Spleen (tissue), 11 donors: ENCODE measurements around the gene ITCH. TPM values are rescaled to one million over a fixed set of nuclear protein-coding genes. Genes with fewer than 3 reads are reported as not detected.

Experiments used
- DNase-seq: peaks from one replicate; pipeline ENCODE4 v3.0.0-alpha.2; 2020
- H3K27ac ChIP-seq, 8 donors: fragments of 200-600 bp; sonication (generic) in 7 of 8; 1 replicate in 4 of 8; 2 replicates in 4 of 8; pipeline versions ENCODE4 v1.5.0 to v1.8.0; 2016 to 2021; ENCODE audit warnings: inconsistent platforms in 4 of 8, mild to moderate bottlenecking in 4 of 8, moderate library complexity in 1 of 8
- H3K27me3 ChIP-seq, 7 donors: fragments of 200-600 bp; sonication (generic) in 6 of 7; replicated peaks in 1 of 7; 1 replicate in 4 of 7; 2 replicates in 3 of 7; pipeline versions ENCODE4 v1.5.0 to v1.8.0; 2016 to 2021; ENCODE audit warnings: inconsistent platforms in 3 of 7, mild to moderate bottlenecking in 1 of 7
- H3K36me3 ChIP-seq, 6 donors: fragments of 200-600 bp; sonication (generic) in 5 of 6; 1 replicate in 4 of 6; 2 replicates in 2 of 6; pipeline versions ENCODE4 v1.5.0 to v1.8.0; 2016 to 2021; ENCODE audit warnings: inconsistent platforms in 2 of 6
- H3K4me1 ChIP-seq, 6 donors: fragments of 200-600 bp; sonication (generic) in 5 of 6; 1 replicate in 3 of 6; 2 replicates in 3 of 6; pipeline versions ENCODE4 v1.5.0 to v1.8.0; 2016 to 2021; ENCODE audit warnings: inconsistent platforms in 3 of 6
- H3K4me3 ChIP-seq, 8 donors: fragments of 200-600 bp; sonication (generic) in 7 of 8; 1 replicate in 4 of 8; 2 replicates in 4 of 8; pipeline versions ENCODE4 v1.5.0 to v1.8.0; 2016 to 2021; ENCODE audit warnings: inconsistent platforms in 4 of 8, mild to moderate bottlenecking in 4 of 8, moderate library complexity in 2 of 8
- H3K9me3 ChIP-seq, 8 donors: fragments of 200-600 bp; sonication (generic) in 7 of 8; 1 replicate in 4 of 8; 2 replicates in 4 of 8; pipeline versions ENCODE4 v1.5.0 to v1.8.0; 2016 to 2021; ENCODE audit warnings: inconsistent platforms in 4 of 8
- CTCF ChIP-seq, 11 experiments: fragments of 200-600 bp in 7 of 11; fragments of 450-650 bp in 4 of 11; sonication (generic) in 4 of 11; IDR thresholded peaks in 8 of 11; conservative IDR thresholded peaks in 3 of 11; 1 replicate in 7 of 11; 2 replicates in 4 of 11; pipeline versions ENCODE4 v1.4.0 to v1.8.0; 2016 to 2021; ENCODE audit warnings: antibody characterized with exemption in 11 of 11, inconsistent platforms in 4 of 11, mild to moderate bottlenecking in 1 of 11
- POLR2A ChIP-seq, 3 donors: fragments of 450-650 bp; IDR thresholded peaks; one replicate each; pipeline ENCODE4 v1.5.1; 2017; ENCODE audit warnings: antibody characterized with exemption in 3 of 3, mild to moderate bottlenecking in 1 of 3
- POLR2AphosphoS5 ChIP-seq, 3 donors: sonication (generic); formaldehyde crosslinking; IDR thresholded peaks; one replicate each; pipeline ENCODE4 v1.5.1; 2017; ENCODE audit warnings: antibody characterized with exemption in 3 of 3
- WGBS, 5 donors: extraction: QIAGEN DNeasy Blood & Tissue Kit in 3 of 5; methylation state at CpG; one replicate each; pipeline versions ENCODE4 v1.1.5 to v1.1.7; 2013 to 2018; 5-methylcytosine and 5-hydroxymethylcytosine counted together
- intact Hi-C: fragments of 100-400 bp; cut with DNase I; formaldehyde crosslinking; loops from one replicate; pipeline ENCODE4 v1.15.0; 2023; ENCODE audit warnings: low total_unique reads
- polyA plus RNA-seq, 3 donors: library from polyadenylated mRNA; stranded (reverse); fragments of 200-250 nt; gene quantifications; one replicate each; pipeline ENCODE4 v1.2.1, GENCODE V29; 2013
- total RNA-seq, 7 donors: library from RNA; depleted of rRNA in 3 of 7; stranded (reverse); fragments of >200 nt in 3 of 7; fragmentation: NEBNext Ultra II Directional in 4 of 7; extraction: Animal tissue kit (Norgen Biotek cat#: 25700) in 4 of 7; gene quantifications; one replicate each; pipeline versions ENCODE4 v1.1.0 to v1.2.1, GENCODE V29; 2016 to 2021
- donor health status: healthy with polysubstance abuse.
- donor health status: DM: no; HTN: no; CAD: no; lungs with moderate emphysema.
- donor health status: DM: no; HTN: no; CAD: no.
- donor health status: Bipolar disorder and iron deficiency.
- donor health status: healthy.
- donor health status: DM: no; HTN: no; CAD: no.
- donor health status: DM: yes; HTN: yes; CAD: no.

ITCH gene
- total and polyA plus RNA-seq, 10 donors = 6.9 to 72.7 (median 61.6) TPM

DNA sequence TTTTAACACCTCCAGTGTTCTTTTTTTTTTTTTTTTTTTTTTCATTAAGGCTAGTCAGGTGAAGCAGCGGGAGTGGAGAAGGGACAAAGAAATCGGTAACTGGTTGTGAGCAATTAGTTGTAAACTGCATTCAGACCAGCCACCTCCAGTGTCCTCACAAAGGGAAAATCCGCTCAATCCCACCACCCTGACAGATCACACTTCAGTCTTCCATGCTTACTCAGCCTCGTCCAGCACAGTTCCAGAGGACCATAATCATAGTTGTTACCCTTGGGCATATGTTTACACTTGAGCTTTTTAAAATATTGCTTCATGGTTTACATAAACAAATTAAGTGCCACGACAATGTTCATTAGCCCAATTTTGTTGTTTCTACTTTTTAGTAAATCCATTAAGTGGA lies 163.4 kb downstream of the ITCH start:
- WGBS, 5 donors = 91 to 98% (median 95%) methylated on average over 5 of the region's 5 CpGs
- TF ChIP-seq CTCF (IDR thresholded peaks at IDR 0.05 in 8 of 11, conservative IDR thresholded peaks at IDR 0.05 in 3 of 11) (no peak), POLR2A (IDR thresholded peaks at IDR 0.05) (no peak)
- Histone ChIP-seq H3K4me1 (peaks cover 11 to 61% (median 32%) of the 10 kb centered on the region in 6 donors), H3K4me3 (no peak overlapping the region), H3K27me3 (no peaks in the 10 kb centered on the region), H3K36me3 (peaks cover 0 to 96% (median 48%) of the 10 kb centered on the region in 6 donors), H3K9me3 (no peaks in the 10 kb centered on the region), H3K27ac (peak overlapping the region in 4 of 8 donors; percentile 26 to 66 (median 32))
- intact Hi-C loops = no loop called here
- DNase-seq = no peak

GRCh38 chr20:34527016-34527415 lies 163.9 kb downstream of the ITCH start:
- H3K4me3 ChIP-seq = no peak overlapping the region
- H3K27ac ChIP-seq = peak overlapping the region in 1 of 8 donors; percentile 66
- WGBS, 5 donors = 94 to 99% (median 96%) methylated on average over 10 of the region's 10 CpGs
- peaks cover 0 to 97% (median 52%) of the 10 kb centered on the region in 6 donors for H3K36me3 ChIP-seq
- intact Hi-C loops = no loop called here
- H3K9me3 ChIP-seq = no peaks in the 10 kb centered on the region
- TF ChIP-seq POLR2AphosphoS5 (IDR thresholded peaks at IDR 0.05) = no peak
- no peak for TF ChIP-seq CTCF (IDR thresholded peaks at IDR 0.05 in 8 of 11, conservative IDR thresholded peaks at IDR 0.05 in 3 of 11)
- TF ChIP-seq POLR2A (IDR thresholded peaks at IDR 0.05) = no peak
- no peaks in the 10 kb centered on the region for H3K27me3 ChIP-seq
- no peak for DNase-seq
- H3K4me1 ChIP-seq = peaks cover 11 to 61% (median 26%) of the 10 kb centered on the region in 6 donors

DNA sequence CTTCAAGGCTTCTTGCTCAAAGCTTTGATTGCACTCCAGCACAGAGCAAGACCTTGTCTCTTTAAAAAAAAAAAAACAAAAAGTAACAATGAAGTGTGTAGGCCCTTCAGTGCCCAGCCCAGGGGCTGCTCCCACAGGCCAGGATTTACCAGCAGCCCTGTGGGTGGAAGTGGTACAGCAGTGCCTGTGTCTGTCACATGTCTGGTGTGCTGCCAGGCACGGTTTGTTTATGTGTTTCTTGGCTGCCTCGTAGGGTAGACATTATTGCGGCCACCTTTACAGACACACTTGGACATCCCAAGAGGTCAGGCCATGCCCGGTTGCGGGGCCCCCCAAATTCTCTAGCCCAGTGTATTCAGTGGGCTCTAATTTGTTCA lies 165.8 kb downstream of the ITCH start:
- no peak for TF ChIP-seq POLR2AphosphoS5 (IDR thresholded peaks at IDR 0.05)
- no peak for TF ChIP-seq CTCF (IDR thresholded peaks at IDR 0.05 in 8 of 11, conservative IDR thresholded peaks at IDR 0.05 in 3 of 11)
- no peak for TF ChIP-seq POLR2A (IDR thresholded peaks at IDR 0.05)
- H3K36me3 ChIP-seq = peaks cover 0 to 100% (median 70%) of the 10 kb centered on the region in 6 donors
- peak; percentile 34 for DNase-seq
- H3K27ac ChIP-seq = no peak overlapping the region
- H3K27me3 ChIP-seq = no peaks in the 10 kb centered on the region
- no peaks in the 10 kb centered on the region for H3K9me3 ChIP-seq
- WGBS, 5 donors = 79 to 87% (median 81%) methylated on average over 5 of the region's 5 CpGs
- intact Hi-C loops = no loop called here
- no peak overlapping the region for H3K4me3 ChIP-seq
- H3K4me1 ChIP-seq = peaks cover 0 to 42% (median 14%) of the 10 kb centered on the region in 6 donors

GRCh38 chr20:34529742-34530141 lies 166.7 kb downstream of the ITCH start:
- TF ChIP-seq CTCF (IDR thresholded peaks at IDR 0.05 in 8 of 11, conservative IDR thresholded peaks at IDR 0.05 in 3 of 11) (no peak), POLR2AphosphoS5 (IDR thresholded peaks at IDR 0.05) (no peak), POLR2A (IDR thresholded peaks at IDR 0.05) (no peak)
- intact Hi-C loops = no loop called here
- no peak overlapping the region for H3K27ac ChIP-seq
- WGBS, 5 donors = 92 to 97% (median 94%) methylated on average over 3 of the region's 3 CpGs
- H3K9me3 ChIP-seq = no peaks in the 10 kb centered on the region
- H3K4me1 ChIP-seq = peaks cover 0 to 35% (median 11%) of the 10 kb centered on the region in 6 donors
- H3K36me3 ChIP-seq = peaks cover 0 to 100% (median 77%) of the 10 kb centered on the region in 6 donors
- H3K27me3 ChIP-seq = no peaks in the 10 kb centered on the region
- peak; percentile 20 for DNase-seq
- no peak overlapping the region for H3K4me3 ChIP-seq
